GM12873 (cell line): ENCODE measurements around the gene VPS25.

Source experiments
- TF ChIP-seq, protein P1 (sequence below): IDR thresholded peaks from 2 replicates; pipeline ENCODE4 v1.5.1; 2012; ENCODE audit warnings: low read depth, mild to moderate bottlenecking, moderate library complexity, low read length, control low read depth; ENCODE audit not compliant: insufficient read depth; ENCODE audit errors: missing control alignments

The VPS25 gene

DNA sequence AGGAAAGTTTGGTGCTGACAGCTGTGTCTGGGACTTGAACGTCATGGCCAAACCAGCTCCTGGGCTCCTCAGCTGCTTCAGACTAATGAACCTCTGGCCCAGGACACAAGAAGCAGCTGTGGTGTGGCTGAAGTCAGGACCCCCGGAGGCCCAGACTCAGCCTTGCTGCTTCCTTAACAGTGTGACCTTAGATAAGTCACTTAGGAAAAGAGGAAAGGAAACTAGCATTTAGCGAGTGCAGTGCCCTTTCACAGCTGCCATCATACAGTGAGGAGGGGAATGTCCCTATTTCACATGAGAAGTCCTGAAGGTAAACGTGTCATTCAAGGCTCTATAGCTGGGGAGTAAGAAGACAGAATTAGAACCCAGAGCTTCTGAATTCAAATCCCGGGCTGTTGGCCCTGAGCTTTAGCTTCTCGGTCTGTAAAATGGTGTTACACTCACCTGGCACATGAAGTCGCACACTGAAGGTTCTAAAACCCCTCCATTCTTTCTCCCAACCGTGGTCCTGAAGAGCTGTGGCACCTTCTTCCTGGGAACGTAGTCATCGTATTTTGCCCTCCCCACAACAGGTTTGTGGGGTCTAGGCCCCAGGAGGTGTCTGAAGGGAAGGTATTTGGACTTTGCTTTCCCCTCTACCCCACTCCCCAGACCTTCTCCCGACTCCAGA, 13.1 kb upstream of the VPS25 start:
- TF ChIP-seq, protein P1, sequence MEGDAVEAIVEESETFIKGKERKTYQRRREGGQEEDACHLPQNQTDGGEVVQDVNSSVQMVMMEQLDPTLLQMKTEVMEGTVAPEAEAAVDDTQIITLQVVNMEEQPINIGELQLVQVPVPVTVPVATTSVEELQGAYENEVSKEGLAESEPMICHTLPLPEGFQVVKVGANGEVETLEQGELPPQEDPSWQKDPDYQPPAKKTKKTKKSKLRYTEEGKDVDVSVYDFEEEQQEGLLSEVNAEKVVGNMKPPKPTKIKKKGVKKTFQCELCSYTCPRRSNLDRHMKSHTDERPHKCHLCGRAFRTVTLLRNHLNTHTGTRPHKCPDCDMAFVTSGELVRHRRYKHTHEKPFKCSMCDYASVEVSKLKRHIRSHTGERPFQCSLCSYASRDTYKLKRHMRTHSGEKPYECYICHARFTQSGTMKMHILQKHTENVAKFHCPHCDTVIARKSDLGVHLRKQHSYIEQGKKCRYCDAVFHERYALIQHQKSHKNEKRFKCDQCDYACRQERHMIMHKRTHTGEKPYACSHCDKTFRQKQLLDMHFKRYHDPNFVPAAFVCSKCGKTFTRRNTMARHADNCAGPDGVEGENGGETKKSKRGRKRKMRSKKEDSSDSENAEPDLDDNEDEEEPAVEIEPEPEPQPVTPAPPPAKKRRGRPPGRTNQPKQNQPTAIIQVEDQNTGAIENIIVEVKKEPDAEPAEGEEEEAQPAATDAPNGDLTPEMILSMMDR = no peak

DNA sequence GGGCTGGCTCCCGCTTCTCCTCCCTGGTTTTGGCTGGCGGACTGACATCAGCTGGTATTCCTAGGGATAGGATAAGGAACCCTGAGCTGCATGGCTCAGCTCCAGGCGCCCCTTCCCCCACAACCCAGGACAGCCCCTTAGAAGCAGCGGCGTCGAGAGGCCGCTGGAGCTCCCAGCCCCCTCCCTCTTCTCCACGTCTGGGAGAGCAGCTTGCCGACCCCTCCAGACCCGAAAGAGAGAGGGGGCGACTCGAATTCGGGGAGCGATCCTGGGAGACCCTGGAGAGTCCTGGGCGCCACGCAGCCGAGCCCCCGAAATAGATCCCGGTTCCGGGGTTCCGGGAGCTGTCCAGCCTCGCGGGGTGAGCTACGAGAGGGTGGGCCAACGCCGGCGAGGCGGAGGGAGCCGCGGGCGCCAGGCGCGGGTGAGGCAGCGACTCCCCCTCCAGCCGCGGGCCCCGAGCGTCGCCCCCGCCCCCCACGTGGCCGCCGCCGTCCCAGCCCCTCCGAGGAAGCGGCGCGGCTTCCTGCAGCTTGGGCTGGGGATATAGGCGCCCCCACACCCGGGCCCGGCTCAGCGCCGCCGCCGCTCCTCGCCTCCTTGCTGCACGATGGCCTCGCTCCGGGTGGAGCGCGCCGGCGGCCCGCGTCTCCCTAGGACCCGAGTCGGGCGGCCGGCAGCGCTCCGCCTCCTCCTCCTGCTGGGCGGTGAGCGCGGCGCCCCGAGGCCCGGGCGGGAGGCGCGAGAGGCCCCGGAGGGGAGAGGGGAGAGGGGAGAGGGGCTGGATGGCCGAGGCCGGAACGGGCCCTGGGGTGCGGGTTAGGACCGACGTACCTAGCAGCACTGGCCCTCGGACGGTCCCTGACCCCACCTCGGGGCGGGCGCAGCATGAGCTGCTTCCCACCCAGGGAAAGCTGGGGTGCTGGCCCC, 12.3 kb upstream of the VPS25 start, which contains the start of gene RAMP2:
Gene RAMP2, plus strand, starts transcription at position 576 of the 930 bp plus-strand sequence. Its CDS starts 35 bp downstream, at position 611.
- TF ChIP-seq, protein P1 = no peak

DNA sequence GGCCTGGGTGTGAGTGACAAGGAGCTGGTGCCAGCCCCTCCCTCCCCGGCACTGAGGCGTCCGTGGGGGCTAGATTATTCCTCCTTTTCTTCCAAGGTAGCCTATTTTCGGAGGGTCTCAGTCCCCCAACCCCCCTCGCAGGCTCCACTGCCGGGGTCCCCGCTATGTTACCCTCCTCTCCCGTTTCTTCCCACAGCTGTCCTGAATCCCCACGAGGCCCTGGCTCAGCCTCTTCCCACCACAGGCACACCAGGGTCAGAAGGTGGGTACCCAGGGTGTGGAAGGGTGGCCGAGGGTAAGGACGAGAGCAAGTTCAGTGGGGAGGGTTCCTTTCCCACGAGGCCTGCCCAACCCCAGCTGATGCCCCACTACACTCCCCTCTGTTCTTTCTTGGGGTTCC, 11.6 kb upstream of the VPS25 start:
- TF ChIP-seq, protein P1 = no peak

DNA sequence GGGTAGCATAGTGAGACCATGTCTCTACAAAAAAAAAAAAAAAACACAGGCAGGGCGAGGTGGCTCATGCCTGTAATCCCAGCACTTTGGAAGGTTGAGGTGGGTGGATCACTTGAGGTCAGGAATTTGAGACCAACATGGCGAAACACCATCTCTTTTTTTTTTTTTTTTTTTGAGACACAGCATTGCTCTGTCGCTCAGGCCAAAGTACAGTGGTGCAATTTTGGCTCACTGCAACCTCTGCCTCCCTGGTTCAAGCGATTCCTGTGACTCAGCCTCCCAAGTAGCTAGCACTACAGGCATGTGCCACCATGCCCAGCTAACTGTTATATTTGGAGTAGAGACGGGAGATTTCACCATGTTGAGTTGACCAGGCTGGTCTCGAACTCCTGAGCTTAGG, 7.1 kb upstream of the VPS25 start:
- TF ChIP-seq, protein P1 = no peak

DNA sequence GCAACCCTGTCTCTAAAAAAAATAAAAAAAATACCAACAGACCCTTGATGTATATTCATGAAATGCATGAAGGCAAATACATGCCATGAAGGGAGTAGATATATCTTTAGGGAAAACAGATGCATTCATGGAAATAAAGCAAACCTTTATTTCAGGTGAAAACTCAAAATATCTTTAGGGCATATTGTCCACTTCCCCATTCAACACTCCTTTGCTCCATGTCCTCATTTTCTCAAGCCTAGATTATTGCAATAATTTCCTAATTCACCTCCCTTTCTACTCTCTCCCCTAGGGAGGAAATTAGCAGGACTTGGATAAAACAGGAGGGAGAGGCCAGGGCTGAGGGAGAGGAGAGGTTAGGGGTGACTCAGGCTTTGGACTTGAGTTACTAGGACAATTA, 5.7 kb upstream of the VPS25 start:
- TF ChIP-seq, protein P1 = no peak

DNA sequence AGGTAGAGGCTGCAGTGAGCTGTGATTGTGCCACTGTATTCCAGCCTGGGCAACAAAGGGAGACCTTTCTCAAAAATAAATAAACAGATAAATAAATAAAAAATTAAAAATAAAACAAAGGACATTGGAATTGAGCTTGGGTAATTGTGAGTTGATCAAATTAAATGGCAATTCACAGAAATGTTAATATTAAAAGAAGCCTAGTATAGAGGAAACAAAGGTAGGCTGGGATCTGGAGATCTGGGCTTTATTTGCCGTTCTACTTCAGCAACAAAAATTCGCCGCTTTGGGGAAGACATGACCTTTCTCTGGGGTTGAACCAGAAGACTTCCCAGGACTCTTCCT, 332 bp upstream of the VPS25 start:
- TF ChIP-seq, protein P1 = no peak

DNA sequence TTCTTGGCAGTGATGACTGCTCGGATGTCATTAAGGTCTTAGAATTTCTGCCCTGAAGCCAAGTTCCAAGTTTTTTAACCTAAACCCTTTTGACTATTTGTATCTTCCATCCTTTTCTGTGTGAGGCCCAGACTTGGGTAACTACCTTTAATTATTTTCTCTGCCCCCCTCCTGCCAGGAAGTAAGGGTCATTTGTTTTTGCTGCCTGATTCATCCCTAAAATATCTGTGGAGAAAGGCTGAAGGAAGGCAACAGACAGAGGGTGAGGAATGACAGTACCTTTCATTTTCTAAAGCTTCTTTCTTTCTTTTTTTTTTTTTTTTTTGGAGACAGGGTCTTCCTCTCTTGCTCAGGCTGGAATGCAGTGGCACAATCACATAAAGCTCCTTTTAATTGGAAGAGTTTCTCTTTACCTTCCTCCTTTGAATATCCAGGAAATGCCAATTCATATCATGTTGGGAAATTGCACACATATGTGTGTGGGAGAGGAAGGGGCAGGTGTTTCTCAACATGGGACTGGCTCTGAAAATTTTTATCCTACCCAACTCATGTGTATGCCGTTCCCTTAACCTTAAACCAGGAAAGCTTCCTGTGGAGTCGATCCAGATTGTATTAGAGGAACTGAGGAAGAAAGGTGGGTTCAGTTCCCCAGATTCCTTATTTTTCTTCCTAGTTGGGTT, 957 bp downstream of the VPS25 start:
- TF ChIP-seq, protein P1 = no peak
